ES-I3 (cell line): ENCODE data around the gene ETFA.
"Not testable (repeated sequence)": the region's sequence is repeated elsewhere in the genome, so short reads cannot be mapped to it uniquely, and the experiment has no call there.

Experiments used
- H3K36me3 ChIP-seq: 2 replicates; pipeline ENCODE4 v1.6.1; 2013; ENCODE audit warnings: mild to moderate bottlenecking, low read length, control low read depth, moderate library complexity; ENCODE audit not compliant: insufficient read depth
- H3K4me1 ChIP-seq: 2 replicates; pipeline ENCODE4 v1.6.1; 2013; ENCODE audit warnings: mild to moderate bottlenecking, control low read depth, low read length; ENCODE audit not compliant: insufficient read depth
- H3K9ac ChIP-seq: 2 replicates; pipeline ENCODE4 v1.6.1; 2013; ENCODE audit warnings: low read depth, mild to moderate bottlenecking, low read length, moderate library complexity
- H3K9me3 ChIP-seq: 2 replicates; pipeline ENCODE4 v1.6.1; 2013; ENCODE audit warnings: mild to moderate bottlenecking, low read length, moderate library complexity; ENCODE audit not compliant: control insufficient read depth, insufficient read depth

Gene ETFA

DNA sequence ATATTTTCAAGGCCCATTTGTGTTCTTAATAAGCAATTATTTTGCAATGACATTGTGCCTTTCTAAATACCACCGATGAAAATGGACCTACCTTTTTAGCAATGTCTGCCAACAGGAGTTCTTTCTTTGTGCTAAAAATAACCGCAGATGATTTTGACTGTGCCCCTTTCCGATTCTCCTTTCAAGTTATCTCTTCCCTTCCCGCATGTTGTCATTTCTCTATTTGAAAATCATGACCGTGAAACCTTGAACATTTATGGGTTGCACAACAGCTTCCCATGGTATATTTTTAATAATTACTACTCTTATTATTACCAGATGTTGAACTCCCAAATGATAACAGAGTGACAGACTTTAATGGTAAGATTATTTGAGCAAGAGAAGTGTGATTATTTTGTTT, 10.3 kb upstream of the ETFA start:
- Histone ChIP-seq H3K36me3 (no peaks in the 10 kb centered on the region), H3K9me3 (no peaks in the 10 kb centered on the region), H3K4me1 (0 out of 2 replicates have a peak, but pooled peaks cover 3% of the 10 kb centered on the region), H3K9ac (no peak overlapping the region)

DNA sequence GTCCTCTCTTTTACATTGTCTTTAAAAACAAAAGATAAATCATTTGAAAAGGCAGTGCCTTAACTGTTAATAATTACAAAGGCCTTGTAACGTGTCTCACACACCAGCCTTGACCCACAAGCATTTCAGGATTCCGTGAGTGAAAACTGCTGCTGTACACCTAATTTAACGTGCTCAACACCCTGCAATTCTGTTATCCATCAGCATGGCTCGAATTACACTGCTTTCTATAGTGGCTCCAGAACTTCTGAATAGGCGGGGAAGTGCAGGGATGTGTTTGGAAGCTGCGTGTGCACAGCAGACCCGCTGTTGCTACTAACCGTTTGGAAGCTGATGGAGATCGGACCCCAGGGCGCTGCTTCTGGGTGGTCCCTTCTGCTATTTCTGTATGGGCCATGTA, 9.9 kb upstream of the ETFA start:
- H3K9ac ChIP-seq: no peak overlapping the region
- 0 out of 2 replicates have a peak, but pooled peaks cover 3% of the 10 kb centered on the region for H3K4me1 ChIP-seq
- no peaks in the 10 kb centered on the region for H3K36me3 ChIP-seq
- no peaks in the 10 kb centered on the region for H3K9me3 ChIP-seq

GRCh38 chr15:76320012-76320411, 8.7 kb upstream of the ETFA start:
- Histone ChIP-seq H3K4me1 (0 out of 2 replicates have a peak, but pooled peaks cover 3% of the 10 kb centered on the region), H3K9ac (no peak overlapping the region), H3K36me3 (no peaks in the 10 kb centered on the region), H3K9me3 (no peaks in the 10 kb centered on the region)

- Histone ChIP-seq H3K9me3 (no peaks in the 10 kb centered on the region), H3K36me3 (no peaks in the 10 kb centered on the region), H3K4me1 (peaks cover 11% of the 10 kb centered on the region; the same call in 1 of the 2 replicates), H3K9ac (no peak overlapping the region)
These were observed 2.5 kb upstream of the ETFA start for GRCh38 chr15:76313731-76314130.

GRCh38 chr15:76313175-76313567, 1.9 kb upstream of the ETFA start:
- H3K9me3 ChIP-seq, H3K36me3 ChIP-seq, H3K9ac ChIP-seq: not testable (repeated sequence)
- peaks cover 11% of the 10 kb centered on the region; the same call in 1 of the 2 replicates for H3K4me1 ChIP-seq

GRCh38 chr15:76312540-76313174, 1.4 kb upstream of the ETFA start:
- Histone ChIP-seq H3K9ac (no peak overlapping the region), H3K9me3 (no peaks in the 10 kb centered on the region), H3K4me1 (peaks cover 11% of the 10 kb centered on the region; the same call in 1 of the 2 replicates), H3K36me3 (no peaks in the 10 kb centered on the region)

- Histone ChIP-seq H3K4me1 (peaks cover 11% of the 10 kb centered on the region; the same call in 1 of the 2 replicates), H3K36me3 (no peaks in the 10 kb centered on the region), H3K9me3 (no peaks in the 10 kb centered on the region), H3K9ac (peak overlapping the region; percentile 85)
These were observed 682 bp downstream of the ETFA start for GRCh38 chr15:76310475-76311099.

- Histone ChIP-seq H3K9ac (peak overlapping the region; percentile 85; the same call in 1 of the 2 replicates), H3K4me1 (peaks cover 11% of the 10 kb centered on the region; the same call in 1 of the 2 replicates), H3K36me3 (no peaks in the 10 kb centered on the region), H3K9me3 (no peaks in the 10 kb centered on the region)
These were observed 1.5 kb downstream of the ETFA start for GRCh38 chr15:76309601-76310330.

DNA sequence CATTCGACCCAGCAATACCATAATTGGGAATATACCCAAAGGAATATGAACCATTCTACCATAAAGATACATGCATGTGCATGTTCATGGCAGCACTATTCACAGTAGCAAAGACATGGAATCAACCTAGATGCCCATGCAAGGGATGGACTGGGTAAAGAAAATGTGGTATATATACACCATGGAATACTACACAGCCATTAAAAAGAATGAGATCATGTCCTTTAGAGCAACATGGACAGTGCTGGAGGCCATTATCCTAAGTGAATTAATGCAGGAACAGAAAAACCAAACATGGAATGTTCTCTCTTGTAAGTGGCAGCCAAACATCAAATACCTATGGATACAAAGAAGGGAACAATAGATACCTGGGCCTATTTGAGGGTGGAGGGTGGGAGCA, 7.4 kb downstream of the ETFA start:
- H3K4me1 ChIP-seq: no peaks in the 10 kb centered on the region

GRCh38 chr15:76299786-76300185, 11.5 kb downstream of the ETFA start:
- H3K4me1 ChIP-seq: no peaks in the 10 kb centered on the region
- no peak overlapping the region for H3K9ac ChIP-seq
- no peaks in the 10 kb centered on the region for H3K9me3 ChIP-seq
- H3K36me3 ChIP-seq: no peaks in the 10 kb centered on the region

More for the DNA sequence above, 7.4 kb downstream of the ETFA start:
- no peaks in the 10 kb centered on the region for H3K36me3 ChIP-seq
- H3K9ac ChIP-seq: no peak overlapping the region
- no peaks in the 10 kb centered on the region for H3K9me3 ChIP-seq

GRCh38 chr15:76298986-76299385, 12.3 kb downstream of the ETFA start:
- Histone ChIP-seq H3K9me3 (no peaks in the 10 kb centered on the region), H3K36me3 (no peaks in the 10 kb centered on the region), H3K9ac (no peak overlapping the region), H3K4me1 (no peaks in the 10 kb centered on the region)

GRCh38 chr15:76297951-76298350, 13.3 kb downstream of the ETFA start:
- not testable (repeated sequence) for H3K9ac ChIP-seq, H3K36me3 ChIP-seq, H3K4me1 ChIP-seq, H3K9me3 ChIP-seq

- H3K4me1 ChIP-seq: no peaks in the 10 kb centered on the region
- H3K9me3 ChIP-seq: no peaks in the 10 kb centered on the region
- H3K36me3 ChIP-seq: no peaks in the 10 kb centered on the region
These were observed 14.4 kb downstream of the ETFA start for GRCh38 chr15:76296849-76297248.

GRCh38 chr15:76294463-76294862, 16.8 kb downstream of the ETFA start:
- not testable (repeated sequence) for H3K9ac ChIP-seq, H3K9me3 ChIP-seq, H3K4me1 ChIP-seq, H3K36me3 ChIP-seq

More at GRCh38 chr15:76296849-76297248, 14.4 kb downstream of the ETFA start:
- H3K9ac ChIP-seq: no peak overlapping the region

- Histone ChIP-seq H3K4me1 (no peaks in the 10 kb centered on the region), H3K9me3 (no peaks in the 10 kb centered on the region), H3K9ac (no peak overlapping the region), H3K36me3 (no peaks in the 10 kb centered on the region)
These were observed 17.9 kb downstream of the ETFA start for GRCh38 chr15:76293361-76293760.
